Left renal pelvis (tissue), 4 donors: Measurements from ENCODE around the gene PTPRG. TPM values are rescaled to one million over a fixed set of nuclear protein-coding genes. Genes with fewer than 3 reads are reported as not detected.
"Not testable (repeated sequence)": the region's sequence is repeated elsewhere in the genome, so short reads cannot be mapped to it uniquely, and the experiment has no call there.

Source experiments
- DNase-seq, 4 donors: peaks; one replicate each; pipeline ENCODE4 v3.0.0-alpha.2; 2013; ENCODE audit warnings: low read depth in 4 of 4, low spot score in 3 of 4
- polyA plus RNA-seq, 4 donors: library from polyadenylated mRNA; unstranded; fragments of 120-200 nt; gene quantifications; one replicate each; pipeline ENCODE4 v1.2.1, GENCODE V29; 2013; ENCODE audit not compliant: insufficient read length in 4 of 4

The PTPRG gene
- polyA plus RNA-seq, 4 donors, result 42.4 to 90.2 (median 79.5) TPM

GRCh38 chr3:61714225-61714624 lies 152.9 kb downstream of the PTPRG start:
- DNase-seq, result no peak

DNA sequence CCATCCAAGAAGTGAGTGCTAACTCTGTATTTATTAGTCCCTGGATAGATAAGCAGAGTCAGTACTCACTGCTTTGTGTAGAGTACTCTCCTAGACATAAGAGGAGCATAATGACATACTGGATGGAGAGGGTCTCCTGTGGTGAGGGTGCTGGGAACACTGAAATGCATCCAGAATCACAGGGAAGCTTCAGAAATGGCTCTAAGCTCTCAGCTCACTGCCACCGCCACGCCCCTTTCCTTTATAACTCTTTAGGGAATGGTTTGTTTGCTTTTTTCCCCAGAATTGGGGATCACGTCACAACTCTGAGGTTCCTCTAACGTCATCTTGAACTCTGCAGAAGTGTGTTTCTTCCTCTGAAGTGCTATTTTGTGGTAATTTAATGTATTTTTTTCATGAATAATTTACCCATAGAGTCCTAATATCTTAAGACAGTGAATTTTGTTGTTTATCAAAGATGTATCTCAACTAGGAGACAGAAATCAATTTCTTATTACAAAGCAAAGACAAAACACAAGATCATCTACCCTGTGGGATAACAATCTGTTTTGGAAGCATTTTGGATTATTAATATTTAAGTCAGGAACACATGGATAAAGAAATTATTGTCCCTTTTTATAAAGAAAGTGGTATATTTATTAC lies 154.6 kb downstream of the PTPRG start:
- no peak for DNase-seq

DNA sequence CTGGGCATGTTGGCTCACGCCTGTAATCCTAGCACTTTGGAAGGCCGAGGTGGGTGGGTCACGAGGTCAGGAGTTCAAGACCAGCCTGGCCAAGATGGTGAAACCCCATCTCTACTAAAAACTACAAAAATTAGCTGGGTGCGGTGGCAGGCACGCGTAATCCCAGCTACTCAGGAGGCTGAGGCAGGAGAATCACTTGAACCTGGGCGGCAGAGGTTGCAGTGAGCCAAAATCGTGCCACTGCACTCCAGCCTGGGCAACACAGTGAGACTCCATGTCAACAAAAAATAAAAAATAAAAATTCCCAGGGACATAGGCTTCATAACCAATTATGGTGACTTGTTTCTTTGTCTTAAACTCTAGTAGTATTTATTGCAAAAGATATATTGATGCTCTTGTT lies 155.3 kb downstream of the PTPRG start:
- DNase-seq, result not testable (repeated sequence)

DNA sequence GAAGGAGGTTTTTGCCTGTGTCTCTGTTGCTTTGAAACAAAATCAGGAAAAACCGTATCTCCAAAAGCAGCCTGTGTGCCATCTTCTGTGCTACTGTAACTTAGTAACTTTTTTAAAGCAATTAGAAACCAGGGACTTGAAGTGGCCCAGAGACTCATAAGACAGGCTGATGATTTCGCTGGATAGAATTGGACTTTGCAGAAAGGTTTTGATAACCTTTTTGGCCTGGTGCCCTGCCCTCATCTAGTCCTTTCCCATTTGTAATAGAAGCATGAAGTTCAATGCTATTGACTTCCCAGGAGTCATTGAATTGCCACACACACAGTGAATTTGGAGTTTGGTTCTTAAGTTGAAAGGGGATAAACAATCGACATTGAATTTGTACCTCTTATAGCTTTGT lies 157.2 kb downstream of the PTPRG start:
- no peak for DNase-seq

- no peak for DNase-seq
These were observed 158.1 kb downstream of the PTPRG start for GRCh38 chr3:61719278-61719977.

DNA sequence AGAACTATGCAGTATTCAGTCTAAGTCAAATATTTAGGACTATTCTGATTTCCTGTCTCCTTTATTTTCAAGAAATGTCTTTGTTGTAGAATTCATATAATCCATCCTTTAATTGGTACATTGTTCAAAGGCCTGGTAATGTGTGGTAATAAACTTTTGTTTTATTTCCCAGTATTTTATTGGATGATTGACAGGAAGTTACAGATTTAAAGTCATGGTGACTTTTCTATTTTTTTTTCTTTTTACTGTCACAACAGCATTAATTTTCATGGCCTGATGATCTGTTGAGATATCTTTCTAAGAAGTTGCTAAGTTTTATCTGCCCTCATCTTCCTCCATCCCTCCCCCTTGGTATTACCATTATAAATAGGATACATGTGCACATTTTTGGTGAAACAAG lies 161.7 kb downstream of the PTPRG start:
- DNase-seq, result no peak

GRCh38 chr3:61724183-61724582 lies 162.8 kb downstream of the PTPRG start:
- no peak for DNase-seq

DNA sequence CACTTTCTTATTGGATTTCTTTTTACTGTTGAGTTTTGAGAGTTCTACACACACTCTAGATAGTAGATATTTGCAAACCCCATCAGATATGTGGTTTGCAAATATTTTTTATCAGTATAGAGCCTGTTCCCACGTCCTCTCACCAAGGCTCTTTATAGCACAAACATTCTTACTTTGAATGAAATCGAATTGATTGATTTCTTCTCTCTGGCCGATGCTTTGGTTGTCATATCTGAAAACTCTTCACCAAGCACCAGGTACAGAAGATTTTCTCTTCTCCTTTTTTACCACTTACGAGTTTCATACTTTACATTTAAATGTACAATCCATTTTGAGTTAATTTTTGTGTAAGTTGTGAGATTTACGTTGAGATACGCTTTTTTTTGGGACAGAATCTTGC lies 163.4 kb downstream of the PTPRG start:
- no peak for DNase-seq

DNA sequence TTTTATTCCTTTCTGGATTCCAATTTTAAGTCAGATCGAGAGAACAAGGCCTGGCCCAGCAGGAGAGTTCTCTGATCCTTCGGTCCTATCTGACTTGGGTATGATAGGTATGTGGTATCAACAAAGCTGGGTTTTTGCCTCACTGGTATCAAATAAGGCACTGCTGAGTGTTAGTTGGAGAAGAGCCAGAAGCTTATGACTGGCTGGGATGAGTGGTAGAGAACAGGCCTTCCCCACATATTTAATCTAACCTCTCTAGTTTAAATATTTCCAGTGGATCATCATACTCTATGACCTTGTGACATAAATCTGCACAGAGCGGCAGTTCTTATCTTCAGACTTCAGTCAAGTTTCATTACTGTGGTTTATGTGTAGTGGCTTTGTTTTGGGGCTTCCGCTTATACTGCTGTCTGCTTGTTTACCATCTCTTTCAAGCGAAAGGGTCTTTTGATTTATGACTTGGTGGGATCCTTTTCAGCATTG lies 164.5 kb downstream of the PTPRG start:
- DNase-seq, result no peak

- DNase-seq, result no peak
These were observed 166.1 kb downstream of the PTPRG start for GRCh38 chr3:61727435-61727834.

- DNase-seq, result no peak
These were observed 167.8 kb downstream of the PTPRG start for GRCh38 chr3:61729038-61729634.

- DNase-seq, result no peak
These were observed 168.7 kb downstream of the PTPRG start for GRCh38 chr3:61730056-61730455.

DNA sequence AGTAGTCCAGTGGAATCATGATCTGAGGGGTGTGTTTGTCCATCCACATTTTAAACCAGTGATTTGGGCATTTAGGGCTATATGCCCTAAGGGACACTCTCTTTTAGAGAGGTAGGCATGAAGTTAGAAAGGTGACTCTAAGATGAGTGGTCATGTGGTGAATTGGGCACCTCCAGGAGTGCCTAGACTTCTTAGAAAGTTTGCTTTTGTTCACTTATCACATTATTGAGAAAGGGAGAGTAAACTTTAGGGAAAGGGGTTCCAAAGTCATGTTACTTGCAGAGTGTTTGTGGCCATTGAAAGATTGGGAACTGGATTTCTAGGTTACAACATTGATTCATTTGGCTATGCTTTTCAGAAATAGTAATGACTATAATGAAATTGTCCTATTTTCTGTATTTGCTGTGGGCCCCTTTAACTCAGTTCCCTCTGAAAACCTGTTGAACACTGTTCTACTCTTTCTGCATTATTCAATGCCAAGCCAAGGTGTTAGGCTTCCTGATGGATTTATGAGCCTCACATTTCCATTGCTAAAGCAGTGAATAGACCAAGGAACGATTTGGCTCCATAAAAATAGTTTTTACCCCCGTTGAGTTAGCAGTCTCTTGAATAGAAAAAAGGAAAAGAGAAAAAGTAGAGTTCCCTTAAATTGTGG lies 169.3 kb downstream of the PTPRG start:
- no peak for DNase-seq

DNA sequence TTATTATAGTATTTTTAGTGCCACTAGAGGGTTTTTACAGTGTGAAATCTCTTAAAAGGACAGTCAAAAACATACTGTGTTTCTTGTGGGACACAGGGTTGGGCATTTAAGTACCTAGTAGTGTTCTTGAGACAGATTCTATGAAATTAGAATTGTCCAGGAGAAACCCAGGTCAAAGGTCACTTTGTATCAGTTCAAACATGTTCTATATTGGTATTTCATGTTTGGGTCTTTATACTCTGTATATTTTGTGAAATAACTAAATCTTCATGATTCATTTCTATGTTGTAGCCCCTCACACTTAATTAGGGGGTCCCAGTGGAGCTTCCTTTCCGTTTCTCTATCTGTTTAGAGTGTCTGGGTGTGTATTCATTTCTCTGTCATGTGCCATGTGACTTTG lies 171.6 kb downstream of the PTPRG start:
- DNase-seq, result no peak

- no peak for DNase-seq
These were observed 172.5 kb downstream of the PTPRG start for GRCh38 chr3:61733876-61734275.

DNA sequence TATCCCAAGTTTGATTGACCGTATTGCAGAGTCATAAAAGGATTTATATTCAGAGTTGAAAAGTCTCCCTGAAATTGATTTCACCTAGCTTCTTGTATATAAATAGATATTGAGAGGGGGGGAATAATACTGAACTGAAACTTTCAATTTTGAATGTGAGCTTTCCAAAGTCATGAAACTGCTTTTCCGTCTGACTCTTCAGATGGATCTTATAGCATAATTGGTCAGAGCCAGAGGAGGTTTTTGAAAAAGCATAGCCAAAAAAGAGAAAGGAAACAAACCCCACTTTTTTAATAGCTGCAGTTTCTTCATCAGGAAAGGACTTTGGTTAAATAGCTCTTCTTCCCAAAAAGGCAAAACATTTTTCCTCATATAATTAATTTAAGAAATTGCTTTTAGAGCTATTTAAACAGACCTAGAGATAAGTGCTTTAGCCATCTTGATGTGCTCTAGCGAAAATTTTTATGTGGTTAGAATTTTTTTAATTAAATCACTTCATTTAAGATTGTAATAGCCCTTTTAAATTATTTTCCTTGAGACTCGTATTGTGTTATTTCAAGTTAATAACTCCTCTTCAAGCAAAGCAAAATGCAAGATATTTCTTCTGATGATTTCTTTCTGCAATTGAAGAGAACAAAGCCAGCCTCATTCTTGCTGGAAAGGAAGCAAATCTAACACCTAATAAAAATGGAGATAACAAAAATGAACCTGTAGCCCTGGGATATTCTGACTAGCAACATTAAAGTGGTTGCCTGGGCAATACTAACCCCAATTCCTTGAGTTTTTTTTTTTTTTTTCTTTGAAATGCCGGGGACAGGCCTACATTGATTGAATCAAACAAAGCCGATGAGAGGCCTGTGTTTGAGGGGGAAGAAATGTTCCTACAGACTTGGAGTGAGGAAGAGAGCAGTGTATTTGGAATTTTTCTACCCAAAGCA lies 173.6 kb downstream of the PTPRG start:
- DNase-seq, result no peak

- DNase-seq, result no peak
These were observed 175.1 kb downstream of the PTPRG start for GRCh38 chr3:61736506-61736905.

- DNase-seq, result no peak
These were observed 178.3 kb downstream of the PTPRG start for GRCh38 chr3:61739640-61740039.

DNA sequence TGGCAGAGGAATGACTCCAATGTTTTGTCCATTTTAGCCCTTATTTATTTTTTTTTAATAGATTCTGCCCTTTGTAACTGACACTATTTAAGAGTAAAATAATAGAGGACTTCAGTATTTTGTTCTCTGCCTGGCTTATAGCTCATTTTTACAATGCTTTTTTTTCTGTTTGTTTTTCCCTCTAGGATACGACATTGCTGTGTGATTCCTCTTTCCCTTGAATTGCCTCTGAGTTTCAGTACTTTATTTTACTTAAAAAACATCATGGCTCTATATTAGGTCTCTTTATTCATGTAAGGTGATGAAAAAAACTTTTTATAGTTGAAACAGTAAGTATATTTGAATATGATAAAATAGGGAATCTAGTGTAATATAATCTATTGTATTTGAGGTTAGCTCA lies 179.1 kb downstream of the PTPRG start:
- no peak for DNase-seq

DNA sequence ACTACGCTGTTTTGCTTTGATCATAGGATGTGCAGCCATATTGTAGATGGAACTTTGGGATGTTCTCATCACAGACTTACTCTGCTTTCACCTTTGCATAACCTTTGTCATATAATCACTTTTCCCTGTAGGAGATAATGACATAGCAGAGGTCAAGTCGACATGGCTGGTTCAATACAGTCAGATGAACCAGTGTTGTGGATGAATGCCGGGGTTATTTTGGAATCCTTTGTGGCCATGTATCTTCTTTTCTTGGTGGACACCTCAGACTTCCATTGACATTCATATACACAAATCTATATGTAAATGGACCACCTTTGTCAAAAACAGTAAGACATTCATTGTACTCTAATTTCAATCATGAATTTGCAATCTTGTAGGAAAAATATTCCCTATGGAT lies 180.2 kb downstream of the PTPRG start:
- DNase-seq, result no peak
